HG03135 (cell line): ENCODE measurements around the gene THAP4.
"Not testable (repeated sequence)": the region's sequence is repeated elsewhere in the genome, so short reads cannot be mapped to it uniquely, and the experiment has no call there.

Source experiments
- ATAC-seq: cut with Tn5 transposase; IDR thresholded peaks from one replicate; pipeline ENCODE4 v1.9.1; 2021; ENCODE audit warnings: mild to moderate bottlenecking, moderate library complexity; ENCODE audit not compliant: unreplicated experiment

The THAP4 gene

DNA sequence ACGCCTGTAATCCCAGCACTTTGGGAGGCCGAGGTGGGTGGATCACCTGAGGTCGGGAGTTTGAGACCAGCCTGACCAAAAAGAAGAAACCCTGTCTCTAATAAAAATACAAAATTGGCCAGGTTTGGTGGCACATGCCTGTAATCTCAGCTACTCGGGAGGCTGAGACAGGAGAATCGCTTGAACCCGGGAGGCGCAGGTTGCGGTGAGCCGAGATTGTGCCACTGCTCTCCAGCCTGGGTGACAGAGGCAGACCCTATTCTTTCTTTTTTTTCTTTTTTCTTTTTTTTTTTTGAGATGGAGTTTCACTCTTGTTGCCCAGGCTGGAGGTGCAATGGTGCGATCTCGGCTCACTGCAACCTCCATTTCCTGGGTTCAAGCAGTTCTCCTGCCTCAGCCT is 70.9 kb downstream of the THAP4 start:
- ATAC-seq: not testable (repeated sequence)

DNA sequence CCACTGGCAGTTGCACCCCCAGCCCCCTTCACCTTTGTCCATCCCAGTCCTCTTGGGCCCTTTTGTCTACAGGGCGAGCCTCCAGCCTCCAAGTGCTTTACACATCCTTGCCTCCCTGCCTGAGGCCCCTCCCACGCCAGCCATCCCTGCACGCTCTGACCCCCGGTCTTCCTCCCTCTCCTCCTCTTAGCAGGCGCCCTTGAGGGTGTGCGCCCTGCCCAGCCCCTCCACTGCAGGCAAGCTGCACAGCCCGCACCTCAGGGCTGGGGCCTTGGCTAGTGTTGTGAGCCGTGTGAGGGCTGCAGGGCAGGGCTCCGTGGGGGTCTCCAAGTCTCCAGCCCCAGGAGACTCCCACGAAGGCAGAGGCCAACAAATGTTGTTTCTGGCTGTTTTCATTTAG is 71.5 kb downstream of the THAP4 start:
- no peak for ATAC-seq

DNA sequence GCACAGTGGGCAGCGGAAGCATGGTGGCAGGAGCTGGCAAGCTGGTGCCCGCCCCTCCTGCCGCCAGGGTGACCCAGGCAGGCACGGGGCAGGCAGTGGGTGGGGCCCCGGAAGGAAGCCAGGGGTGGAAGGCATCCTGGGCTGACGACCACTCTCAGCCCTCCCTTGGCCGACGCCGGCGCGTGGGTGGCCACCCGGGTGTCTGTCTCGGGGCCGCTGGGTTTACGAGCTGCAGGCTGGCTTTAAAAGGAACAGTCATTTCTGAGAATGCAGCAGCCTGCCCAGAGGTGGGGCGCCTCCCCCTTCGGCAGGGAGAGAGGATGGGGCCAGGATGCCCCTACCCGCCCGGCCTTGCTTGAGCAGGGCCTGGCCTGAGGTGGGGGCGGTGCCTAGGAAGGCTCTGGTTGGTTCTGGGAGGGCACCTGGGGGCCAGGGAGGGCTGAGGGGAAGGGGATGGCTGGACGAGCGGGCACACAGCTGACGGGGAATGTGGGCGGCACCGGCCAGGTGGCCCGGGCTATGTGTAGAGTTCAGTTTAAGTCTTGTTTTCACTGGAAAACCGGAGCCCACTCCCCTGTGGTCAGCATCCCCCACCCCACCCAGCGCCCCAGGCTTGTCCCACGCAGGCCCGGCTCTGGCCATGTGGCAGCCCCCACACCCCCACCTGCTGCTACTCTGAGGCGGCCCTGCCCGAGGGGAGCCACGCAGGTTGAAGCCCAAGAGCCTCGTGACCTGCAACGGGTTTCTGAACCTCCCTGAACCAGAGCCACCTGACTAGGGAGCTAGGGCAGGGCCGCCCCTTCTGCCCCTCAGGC is 72.2 kb downstream of the THAP4 start:
- ATAC-seq: no peak

GRCh38 chr2:241563981-241564595 is 72.9 kb downstream of the THAP4 start:
- ATAC-seq: no peak

DNA sequence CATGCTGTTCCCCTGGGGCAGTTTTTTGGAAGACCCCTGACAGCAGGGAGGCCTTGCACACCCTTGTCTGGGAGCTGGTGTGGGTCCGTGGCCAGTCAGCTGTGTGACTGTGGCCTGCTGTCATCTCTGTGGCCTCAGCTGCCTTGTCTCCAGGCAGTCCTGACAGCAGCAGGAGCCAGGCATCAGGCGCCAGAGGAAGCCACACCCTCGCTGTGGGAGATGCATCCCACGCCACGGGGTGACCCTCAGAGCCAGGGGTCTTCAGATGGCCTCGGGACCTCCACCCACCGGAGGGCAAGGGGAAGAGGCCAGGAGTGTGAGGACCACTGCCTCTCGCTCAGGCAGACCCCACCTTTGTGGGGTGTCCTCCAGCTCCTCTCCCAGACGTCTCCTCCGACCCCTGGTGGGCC is 73.4 kb downstream of the THAP4 start:
- no peak for ATAC-seq

DNA sequence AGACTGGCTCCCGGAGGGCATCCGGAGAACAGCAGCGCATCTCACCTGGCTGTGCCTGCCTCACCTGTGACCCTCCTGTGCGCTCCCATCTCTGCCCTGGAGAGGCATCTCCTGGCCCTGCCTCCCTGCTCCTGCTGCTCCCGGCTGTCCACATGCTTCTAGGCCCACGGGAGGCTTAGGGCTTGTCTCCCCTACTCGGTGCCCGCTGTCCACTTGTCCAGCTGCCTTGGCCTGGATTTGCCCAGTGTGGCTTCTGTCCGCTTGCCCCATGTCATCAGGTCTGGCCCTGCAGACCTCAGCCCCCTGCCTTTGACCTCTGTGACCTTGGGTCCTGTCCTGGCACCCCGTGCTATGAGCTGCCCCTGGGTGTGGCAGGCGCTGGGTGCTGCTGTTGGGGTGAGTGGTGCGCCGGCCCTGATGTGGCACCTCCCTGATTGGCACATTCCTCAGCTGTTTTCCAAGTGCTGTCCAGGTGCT is 73.9 kb downstream of the THAP4 start:
- ATAC-seq: no peak

- no peak for ATAC-seq
These were observed 74.6 kb downstream of the THAP4 start for GRCh38 chr2:241562269-241562891.

DNA sequence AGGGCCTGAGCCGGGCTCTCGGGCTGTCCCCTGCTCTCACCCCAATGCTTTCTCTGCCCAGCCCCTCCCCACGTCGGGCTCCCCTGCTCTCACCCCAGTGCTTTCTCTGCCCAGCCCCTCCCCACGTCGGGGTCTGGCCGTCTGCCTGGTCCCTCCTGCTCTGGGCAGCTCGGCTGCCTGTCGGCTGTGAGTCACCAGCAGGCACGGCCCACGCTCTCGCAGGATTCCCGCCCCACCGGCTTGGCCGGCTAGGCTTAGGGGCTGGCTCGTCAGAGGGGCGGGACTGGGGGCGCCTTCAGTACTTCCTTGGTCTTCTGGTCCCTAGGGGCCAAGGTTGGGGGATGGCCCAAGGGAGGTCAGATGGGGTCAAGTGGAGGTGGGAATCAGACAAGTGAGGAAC is 75.1 kb downstream of the THAP4 start:
- ATAC-seq: no peak

GRCh38 chr2:241560883-241561474 is 76.0 kb downstream of the THAP4 start:
- ATAC-seq: no peak

DNA sequence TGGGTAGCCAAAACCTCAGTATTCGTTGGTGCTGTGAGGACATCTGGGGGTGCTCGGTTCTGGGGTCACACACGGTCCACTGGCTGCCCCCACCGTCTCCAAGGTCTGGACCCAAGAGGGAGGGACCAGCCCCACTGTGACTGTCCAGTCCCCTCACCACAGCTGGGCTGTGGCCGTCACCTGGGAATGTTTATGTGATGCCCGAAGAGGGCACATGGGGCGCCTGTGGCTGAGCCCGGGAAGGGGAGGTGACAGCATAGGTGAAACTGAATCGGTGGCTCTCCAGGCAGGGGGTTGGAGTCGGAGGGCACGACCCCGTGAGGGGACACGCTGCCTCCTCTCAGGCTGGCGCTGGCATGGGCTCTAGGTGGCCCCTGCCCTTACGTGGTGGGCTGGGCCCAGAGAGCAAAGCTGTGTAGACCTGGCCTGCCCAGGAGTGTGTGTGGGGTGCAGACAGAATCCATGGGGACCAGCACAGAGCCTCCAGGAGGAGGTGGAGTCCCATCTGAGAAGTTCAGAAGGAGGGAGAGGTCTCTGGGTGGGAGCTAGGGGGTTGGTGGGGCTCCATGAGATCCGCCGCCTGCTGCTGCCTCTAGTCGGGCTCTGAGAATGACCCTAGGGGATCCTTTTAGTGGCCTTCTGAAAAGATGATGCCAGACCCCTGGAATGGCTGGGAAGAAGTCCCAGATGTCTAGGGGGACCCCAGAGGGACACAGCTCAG is 76.6 kb downstream of the THAP4 start:
- ATAC-seq: no peak

DNA sequence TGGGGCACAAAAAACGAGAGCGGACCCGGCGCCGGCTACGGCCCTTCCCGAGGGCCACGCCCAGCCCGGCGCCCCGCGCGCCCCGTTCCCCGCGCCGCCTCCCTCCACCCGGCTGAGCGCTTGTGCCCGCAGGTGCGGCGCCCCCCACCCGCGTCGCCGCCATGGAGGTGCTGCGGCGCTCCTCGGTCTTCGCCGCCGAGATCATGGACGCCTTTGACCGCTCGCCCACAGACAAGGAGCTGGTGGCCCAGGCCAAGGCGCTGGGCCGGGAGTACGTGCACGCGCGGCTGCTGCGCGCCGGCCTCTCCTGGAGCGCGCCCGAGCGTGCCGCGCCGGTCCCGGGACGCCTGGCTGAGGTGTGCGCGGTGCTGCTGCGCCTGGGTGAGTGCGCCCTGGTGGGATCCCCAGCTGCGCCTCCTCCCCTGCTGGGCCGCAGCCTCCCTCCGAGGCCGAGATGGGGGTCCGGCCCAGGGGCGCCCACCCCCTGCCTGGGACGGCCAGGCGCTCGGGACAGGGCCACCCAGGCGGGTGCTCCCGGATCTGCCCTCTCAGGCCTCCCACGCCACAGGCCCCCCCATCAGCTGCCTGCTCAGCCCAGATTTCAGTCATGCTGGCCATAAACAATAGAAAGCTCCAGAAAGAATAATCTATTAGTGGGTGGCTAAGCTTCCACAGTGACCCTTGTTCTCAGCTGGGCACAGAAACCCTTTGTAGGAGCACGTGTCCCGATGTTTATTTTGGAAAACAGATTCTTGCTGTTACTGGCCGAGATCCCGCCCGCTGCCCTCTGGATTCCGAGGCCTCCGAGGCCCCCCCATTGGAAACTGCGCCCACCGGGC is 77.4 kb downstream of the THAP4 start:
- ATAC-seq: no peak

GRCh38 chr2:241558532-241559322 is 78.2 kb downstream of the THAP4 start, which contains the start of gene BOK:
Gene BOK, plus strand, starts transcription at chr2:241558745. Its CDS starts 739 bp downstream, at chr2:241559484.
- no peak for ATAC-seq

DNA sequence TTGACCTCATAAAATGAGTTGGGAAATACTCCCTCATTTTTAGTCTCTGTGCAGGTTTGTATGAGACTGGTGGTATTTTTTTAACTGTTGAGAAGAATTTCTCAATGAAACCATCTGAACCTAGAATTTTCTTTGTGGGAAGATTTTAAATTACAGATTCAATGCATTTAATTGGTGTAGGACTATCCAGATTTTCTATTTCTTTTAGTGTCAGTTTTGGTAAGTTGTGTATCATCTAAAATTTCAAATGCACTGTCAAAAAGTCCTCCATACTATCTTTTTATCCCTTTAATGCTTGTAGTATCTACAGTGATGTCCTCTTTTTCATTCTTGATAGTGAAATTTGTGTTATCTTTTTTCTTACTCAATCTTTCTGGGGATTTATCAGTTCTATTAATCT is 80.2 kb downstream of the THAP4 start:
- no peak for ATAC-seq

DNA sequence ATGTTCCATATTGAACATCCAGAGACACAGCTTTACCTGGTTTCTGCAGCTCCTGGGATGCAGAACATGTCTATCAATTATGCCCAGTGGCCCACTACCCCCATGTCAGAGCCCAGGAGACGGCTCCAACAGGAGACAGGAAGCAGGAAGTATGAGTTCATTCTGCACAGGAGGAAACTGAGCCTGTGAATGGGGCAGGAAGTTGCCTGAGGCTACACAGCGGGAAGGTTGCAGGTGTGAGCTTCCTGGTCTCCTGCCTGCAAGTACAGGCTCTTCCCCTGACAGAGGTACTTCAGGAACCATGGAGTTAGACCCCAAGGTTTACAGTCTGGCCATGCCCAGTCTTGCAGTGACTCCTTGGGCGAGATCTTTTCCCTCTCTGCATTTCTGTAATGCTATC is 81.2 kb downstream of the THAP4 start:
- ATAC-seq: no peak

DNA sequence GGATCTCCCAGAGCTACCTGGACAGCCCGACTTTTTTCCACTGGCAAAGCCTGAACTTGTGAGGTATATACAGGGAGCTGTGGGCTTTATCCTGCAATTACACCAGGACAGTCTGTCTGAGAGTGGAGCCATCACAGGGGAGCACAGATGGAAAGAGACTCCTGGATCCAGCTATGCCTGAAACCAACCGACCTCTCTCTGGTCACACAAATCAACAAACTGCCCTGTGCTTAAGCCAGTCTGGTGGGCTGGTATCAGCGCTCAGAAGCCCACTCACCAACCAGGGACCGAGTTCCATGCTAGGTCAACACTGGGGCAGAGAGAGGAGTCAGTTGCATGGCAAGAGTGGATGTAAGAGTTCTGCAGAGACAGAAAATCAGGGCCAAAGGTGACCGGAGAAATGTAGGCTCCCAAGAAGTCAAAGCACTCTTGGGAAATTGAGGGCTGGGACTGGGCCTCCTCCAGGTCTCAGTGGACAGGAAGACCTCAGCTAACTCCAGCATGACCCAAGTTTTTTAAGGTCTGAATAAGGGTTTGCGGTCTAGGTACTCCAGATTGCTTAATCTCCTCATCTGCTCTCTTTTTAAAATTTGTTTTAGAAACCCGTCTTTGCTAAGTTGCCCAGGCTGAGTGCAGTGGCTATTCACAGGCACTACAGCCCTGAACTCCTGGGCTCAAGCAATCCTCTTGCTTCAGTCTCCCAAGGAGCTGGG is 82.2 kb downstream of the THAP4 start:
- ATAC-seq: no peak

GRCh38 chr2:241553981-241554380 is 83.0 kb downstream of the THAP4 start:
- ATAC-seq: no peak

DNA sequence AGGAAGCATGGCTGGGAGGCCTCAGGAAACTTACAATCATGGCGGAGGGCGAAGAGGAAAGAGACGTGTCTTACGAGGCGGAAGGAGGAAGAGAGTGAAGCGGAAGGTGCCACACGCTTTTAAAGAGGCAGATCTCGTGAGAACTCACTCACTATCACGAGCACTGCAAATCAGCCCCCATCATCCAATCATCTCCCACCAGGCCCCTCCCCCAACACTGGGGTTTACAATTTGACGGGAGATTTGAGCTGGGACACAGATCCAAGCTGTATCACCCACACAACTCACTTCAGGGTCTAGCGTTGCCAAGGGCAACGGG is 83.5 kb downstream of the THAP4 start:
- ATAC-seq: no peak

DNA sequence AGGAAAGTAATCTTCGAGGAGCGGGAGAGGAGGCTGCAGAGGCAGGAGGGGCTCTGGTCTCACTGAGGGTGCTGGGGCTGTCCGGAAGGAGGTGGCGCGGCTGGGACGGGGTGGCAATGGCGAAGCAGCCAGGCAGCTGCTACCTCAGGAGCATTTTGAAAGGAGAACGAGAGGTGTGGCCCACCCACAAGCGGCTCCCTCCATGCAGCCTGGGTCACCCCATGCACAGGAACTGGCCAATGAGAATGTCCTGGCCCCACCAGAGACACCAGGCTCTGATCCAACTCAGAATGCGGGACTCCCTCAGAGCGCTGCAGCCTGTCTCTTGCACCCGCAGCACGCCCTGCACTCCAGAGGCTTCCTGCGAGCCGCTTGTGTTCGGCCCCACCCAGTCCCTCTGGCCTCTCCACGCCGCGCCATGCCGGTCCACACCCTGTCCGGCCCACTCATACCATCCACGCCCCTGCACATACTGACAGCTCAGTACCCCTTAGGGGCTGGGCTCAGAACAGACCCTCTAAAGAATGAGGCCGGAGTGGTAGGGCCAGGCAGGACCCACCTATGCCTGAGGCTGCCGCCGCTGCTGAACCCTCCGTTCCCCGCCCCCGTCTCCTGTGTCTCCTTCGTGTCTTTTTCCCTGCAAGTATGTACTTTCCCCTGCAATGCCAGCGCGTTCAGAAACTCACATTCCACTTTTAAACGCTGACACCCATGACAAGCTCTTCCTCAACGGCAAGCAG is 84.8 kb downstream of the THAP4 start:
- no peak for ATAC-seq
